Activated CD4-positive, alpha-beta T cell treated with anti-CD3 and anti-CD28 coated beads for 1 hour (primary cell): ENCODE measurements around the gene CELF2.

ENCODE experiments used
- DNase-seq: peaks from one replicate; pipeline ENCODE4 v3.0.0-alpha.2; 2020

The CELF2 gene

DNA sequence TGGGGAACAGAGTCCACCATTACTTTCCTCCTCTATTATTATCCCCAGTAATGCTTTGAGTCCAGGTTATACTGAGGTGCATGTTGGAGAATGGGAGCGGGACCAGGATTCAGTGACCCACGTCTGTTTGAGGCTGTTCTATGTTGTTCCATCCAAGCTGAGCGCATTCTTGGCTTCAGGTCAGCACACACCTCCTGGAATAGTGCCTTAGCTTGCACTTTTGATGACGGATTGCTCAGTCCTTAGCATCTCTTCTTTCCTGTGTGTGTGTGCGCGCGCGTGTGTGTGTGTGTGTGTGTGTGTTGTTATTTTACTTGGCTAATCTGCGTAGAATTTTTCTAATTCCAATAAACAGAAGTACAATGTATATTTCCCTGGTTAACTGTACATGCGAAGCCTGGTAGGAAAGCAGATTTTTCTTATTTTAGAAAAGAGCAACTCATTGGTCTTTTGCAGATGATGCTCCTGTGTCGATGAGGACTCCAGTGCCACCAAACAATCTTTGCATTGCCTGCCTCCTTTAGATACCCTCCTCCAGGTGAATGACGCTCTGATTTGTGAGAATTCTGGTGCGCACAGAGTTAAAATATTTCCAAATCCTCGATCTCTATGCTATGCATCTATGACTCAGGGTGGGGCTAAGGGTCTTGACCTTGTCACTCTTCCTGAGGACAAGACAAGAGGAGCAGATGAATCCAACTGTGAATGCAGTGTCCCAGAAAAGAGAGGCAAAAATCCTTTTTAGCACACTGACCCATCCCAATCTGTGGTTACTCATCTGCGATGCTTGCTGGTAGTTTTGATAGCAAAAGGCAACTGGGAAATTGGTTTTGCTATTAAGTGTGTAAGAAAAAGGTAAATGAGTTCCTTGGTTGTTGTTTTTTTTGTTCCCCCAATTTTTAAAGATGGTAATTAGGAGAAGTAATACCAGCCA is 13.3 kb upstream of the CELF2 start:
- no peak for DNase-seq

DNA sequence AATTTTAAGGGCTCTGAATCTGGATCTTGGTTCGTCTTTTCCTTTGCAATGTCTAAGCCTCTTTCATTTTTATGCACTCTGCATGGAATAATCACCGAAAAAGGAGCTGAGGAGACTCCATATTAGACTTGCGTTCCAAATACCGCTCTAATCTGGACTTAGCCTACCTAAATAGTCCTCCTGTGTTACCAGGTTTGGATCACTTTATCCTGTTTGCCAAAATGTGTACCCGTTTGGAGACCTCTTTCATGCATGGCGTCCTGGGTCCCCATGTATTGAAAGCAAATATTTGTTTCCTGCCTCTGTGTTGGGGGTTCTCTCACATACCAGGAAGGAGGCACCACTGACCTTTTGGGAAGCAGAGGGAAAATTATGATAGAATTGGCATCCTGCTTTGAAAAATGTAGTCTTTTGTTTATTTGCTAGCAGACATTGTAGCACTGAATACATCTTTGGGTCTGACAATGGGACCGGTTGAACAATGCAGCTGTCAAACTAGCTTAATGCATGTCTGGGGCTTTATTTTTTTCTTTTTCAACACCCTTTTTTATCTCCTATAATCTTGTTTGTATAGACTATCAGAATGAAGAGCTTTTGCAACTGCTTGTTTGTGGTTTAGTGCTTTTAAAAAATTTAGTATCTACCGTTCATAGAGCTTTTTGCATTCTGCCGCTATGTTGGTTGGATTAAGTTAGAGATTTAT is 11.8 kb upstream of the CELF2 start:
- no peak for DNase-seq

DNA sequence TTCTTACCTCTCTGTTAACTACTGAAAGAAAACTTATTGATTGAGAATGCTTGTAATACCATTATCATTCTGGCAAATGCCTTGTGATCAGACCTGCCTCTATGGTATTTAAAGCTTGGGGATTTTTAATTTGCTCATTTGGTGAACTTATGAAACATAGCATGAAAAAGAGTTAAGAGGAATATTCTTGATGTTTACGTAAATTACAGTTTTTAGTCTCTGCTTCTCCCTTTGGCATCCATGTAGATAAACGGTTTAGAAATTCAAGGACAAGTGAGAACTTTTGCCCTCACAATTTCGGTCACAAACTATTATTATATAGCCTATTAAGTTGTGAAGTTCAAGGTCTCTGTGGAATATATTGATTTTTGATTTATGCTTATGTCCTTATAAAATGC is 11.2 kb upstream of the CELF2 start:
- DNase-seq, result no peak

DNA sequence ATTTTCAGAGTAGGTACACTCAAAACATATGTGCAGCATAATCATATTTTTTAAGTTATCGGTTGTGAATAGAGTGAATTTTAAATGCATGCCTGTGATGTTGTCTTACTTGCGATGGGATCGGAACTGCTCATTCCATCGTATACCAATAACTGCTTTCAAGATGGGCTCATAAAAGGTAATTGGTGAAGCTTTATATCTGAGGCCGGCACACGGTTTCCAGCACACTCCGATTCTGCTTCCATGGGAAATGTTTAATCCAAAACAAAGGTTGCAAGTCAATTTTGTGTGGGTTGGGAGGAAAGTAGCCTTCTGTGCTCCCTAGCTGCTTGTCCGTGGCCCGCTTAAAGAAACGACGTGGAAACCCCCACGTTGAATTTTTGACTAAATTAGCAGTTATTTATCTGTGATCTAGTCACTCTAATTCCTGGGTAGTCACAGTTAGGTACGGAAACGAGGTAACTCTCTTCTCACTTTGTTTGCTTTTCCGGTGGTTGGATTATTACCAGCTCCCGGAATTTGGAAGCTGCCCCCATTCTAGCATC is 10.1 kb upstream of the CELF2 start:
- no peak for DNase-seq

- no peak for DNase-seq
Observed at GRCh38 chr10:11009471-11010308, 8.0 kb upstream of the CELF2 start.

DNA sequence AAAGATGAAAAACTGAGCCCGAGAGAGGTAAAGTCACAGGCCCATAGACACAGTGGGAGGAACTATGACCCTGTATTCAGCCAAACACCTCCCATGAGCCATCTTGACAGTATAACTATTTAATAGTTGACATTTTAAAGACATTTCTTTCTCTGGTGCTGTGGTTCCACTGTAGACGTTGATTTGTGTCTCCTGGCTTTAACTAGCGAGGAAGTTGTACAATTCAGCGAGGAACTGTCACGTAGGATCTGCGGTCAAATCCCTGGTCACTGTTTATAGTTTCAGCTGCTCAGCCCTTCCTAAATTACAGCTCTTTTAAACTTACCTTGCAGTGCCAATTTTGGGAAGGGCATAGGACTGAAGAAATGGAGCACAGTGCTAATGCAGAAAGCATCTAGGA is 7.1 kb upstream of the CELF2 start:
- DNase-seq, result no peak

- DNase-seq, result no peak
Observed at GRCh38 chr10:11011436-11011835, 6.2 kb upstream of the CELF2 start.

GRCh38 chr10:11011984-11012383 is 5.7 kb upstream of the CELF2 start:
- DNase-seq, result no peak

DNA sequence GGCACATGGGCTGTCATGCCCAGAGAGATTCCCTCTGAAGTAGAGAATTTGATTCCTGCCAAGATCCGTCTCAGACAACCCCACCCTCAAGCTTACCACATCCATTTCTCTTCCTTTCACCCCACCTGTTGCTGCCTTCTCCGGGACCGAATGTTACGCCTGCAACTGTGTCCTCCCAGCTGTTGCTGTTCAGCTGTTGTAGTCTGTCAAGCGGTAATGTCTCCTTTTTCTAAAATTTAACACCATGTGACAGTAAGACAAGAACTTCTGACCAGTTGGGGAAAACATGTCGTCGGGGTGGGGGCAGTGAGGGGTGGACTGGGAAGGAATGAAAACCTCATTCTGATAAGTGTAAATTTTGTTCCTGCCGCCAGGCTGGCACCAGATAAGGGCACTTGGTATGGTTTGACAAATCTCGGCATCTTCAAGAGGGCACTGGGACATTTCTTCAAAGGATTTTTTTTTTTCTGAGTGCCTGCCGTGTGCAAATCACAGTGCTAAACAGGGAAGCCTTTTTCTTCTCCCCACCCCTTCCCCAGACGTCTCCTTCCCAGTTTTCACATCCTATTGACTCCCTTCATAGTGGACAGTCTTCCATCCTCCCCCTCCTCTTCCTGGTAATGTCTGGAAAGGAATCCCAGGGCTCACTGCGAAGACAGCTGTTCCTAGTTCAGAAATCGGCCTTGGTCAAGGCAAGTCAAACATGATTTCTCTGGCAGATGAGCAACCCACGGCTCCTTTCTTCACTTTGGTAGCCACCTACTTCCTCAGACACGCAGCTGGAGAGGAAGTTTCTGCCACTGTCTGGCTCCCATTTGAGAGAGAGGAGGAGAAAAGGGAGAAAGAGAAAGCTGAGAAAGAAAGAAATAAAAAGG is 5.0 kb upstream of the CELF2 start:
- DNase-seq, result no peak

DNA sequence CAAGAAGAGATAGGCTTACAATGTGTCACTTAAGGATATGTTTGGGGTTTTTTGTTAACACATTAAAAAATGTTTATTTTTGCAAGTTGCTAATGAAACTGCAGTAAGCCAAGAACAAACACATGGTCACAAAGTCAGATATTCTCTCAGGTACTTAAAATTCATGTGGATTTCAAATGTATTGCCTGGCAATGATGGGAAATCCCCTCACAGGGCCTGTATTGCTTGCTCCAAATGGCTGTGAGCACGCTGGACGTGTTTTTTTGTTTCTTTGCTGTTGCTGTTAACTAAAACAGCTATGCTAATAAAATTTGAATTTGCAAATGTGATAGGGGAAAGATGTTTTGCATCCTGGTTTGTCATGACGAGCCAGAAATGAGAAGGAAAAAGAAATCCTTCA is 3.8 kb upstream of the CELF2 start:
- no peak for DNase-seq

- DNase-seq, result no peak
Observed at GRCh38 chr10:11014671-11015445, 2.8 kb upstream of the CELF2 start.

DNA sequence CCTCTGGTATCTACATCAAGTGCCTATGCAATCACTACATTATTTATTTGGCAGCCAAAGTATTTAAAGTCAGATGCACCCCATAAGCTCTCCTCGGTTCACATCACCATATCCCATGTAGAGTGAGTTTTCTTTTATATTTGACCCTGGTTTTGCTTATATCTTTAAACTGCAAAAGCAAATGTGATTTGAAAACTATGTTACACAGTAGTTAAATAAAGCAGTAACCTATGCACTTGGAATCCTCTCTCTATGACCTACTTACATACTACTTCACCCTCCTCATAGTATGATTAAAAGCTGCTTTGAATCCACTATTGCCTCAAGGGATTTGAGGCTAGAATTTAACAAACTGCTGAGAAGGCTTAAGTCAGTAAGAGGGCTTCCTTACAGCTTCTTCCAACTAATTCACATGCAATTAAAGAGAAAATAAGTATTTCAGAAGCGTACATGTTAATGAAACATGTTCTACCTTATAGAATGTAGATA is 2.2 kb upstream of the CELF2 start:
- no peak for DNase-seq

DNA sequence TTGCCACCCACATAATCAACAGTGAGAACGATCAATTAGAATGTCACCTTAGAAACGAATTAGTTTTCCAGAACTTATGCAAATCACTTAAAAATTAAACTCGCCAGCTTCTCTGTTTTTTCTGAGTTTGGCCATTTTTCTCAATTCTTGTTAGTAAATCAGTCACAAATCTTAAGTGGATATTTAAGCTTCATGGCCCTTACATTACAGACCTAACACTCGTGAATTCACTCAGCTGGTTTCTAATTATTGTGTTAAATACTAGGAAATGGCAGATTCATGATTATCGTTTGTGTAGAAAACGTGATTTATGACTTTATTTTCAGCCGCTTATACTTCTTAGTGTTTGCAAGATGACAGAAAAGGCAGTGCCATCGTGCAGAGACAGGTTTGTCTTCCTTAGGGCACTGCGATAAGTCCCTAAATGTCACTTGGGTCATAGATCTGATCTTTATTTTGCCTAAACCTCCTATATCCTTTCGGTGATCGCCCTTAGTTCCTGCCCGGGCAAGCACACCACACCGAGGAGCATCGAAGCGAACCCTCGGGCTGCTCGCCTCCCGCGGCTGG is 587 bp upstream of the CELF2 start:
- no peak for DNase-seq

DNA sequence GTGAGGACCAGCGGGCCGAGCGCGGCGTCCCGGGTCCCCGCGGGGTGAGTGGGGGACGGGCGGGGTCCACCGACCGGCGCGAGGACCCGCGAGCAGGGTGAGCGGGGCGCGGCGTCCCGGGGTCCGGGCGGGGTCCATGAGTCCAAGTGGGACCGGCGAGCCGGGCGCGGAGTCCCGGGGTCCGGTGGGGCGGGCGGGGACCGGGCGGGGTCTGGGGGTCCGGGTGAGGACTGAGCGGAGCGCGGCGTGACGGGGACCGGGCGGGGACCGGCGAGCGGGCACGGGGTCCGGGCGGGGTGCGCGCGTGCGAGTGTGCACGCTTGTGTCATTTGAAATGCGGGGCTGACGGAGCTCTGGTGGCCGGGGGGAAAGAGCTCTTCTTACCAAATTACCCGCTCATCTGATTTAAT is 765 bp downstream of the CELF2 start:
- DNase-seq, result no peak

GRCh38 chr10:11018855-11019631 is 1.4 kb downstream of the CELF2 start:
- DNase-seq, result no peak

DNA sequence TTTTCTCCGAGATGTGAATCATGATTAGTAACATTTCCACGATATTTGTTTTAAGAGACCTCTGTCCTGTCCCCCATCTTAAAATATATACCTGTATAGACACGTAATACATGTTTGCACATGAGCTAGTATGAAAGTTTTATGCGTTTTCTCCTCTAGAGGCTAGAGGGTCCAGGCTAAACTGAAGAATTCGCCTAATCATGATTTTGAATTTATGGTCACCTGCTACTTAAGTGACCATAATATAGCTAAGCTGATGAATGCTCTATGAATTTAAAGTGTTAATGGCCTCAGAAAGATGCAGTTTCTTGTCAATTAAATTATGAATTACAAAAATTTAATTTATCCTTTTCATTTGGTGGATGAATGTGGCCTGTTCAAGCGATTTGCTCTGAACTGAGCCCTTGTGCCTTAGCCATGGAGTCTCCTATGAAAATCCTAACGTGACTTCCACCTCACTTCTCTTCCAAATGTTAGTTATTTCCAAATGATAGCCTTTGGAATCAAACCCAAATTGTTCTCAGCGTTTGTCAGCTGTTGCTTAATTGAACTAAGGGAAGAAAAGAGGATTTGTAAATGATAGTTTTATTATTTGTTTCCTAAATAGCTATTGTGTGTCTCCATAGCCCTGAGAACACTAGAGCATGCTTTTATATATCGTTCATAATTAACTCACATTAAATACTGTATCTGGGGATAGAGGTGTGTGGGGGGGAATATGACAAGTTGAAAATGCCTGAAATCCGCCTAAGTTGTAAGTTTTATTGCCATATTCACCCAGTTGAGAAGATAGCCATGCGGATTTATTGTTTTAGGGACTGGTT is 2.3 kb downstream of the CELF2 start:
- no peak for DNase-seq

- DNase-seq, result no peak
Observed at GRCh38 chr10:11020548-11020942, 2.9 kb downstream of the CELF2 start.

- DNase-seq, result no peak
Observed at GRCh38 chr10:11022213-11022612, 4.5 kb downstream of the CELF2 start.
